Cardiac fibroblast (primary cell): Measurements from ENCODE around the gene TALDO1.

ENCODE experiments used
- DNase-seq, 2 donors: peaks; one replicate each; pipeline versions ENCODE4 v3.0.0 to v3.0.0-alpha.2; 2010; ENCODE audit warnings: low read depth in 2 of 2
- H3K4me3 ChIP-seq, 2 donors: replicated peaks in 1 of 2; 1 replicate in 1 of 2; 2 replicates in 1 of 2; pipeline ENCODE4 v1.5.1; 2011; ENCODE audit warnings: low read depth in 2 of 2, low read length in 2 of 2, mild to moderate bottlenecking in 2 of 2, moderate library complexity in 1 of 2
- CTCF ChIP-seq: IDR thresholded peaks from one replicate; pipeline ENCODE4 v1.5.1; 2011; ENCODE audit warnings: low read depth, mild to moderate bottlenecking, low read length, inconsistent platforms

The TALDO1 gene

GRCh38 chr11:702462-703461 lies 44.5 kb upstream of the TALDO1 start:
- no peak overlapping the region for H3K4me3 ChIP-seq
- no peak for DNase-seq
- no peak for TF ChIP-seq CTCF

DNA sequence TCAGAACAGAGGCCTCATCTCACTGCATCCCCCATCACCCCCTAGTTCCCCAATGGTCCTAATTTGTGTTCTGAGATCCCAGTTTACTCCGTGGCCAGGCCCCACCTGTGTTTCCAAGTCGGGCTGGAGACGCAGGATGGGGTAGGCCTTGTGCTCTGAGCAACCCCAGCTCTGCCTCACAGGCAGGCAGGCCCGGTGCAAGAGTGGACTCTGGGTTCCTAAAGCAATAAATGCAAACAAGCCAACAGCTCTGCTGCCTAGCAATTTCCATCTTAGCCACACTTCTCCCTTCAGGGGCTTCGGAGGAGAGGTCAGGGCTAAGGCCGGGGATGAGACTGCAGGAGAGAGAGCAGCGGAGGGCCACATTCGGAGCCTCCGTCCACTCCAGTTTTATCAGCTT lies 43.8 kb upstream of the TALDO1 start:
- no peak for TF ChIP-seq CTCF
- H3K4me3 ChIP-seq = no peak overlapping the region
- no peak for DNase-seq

DNA sequence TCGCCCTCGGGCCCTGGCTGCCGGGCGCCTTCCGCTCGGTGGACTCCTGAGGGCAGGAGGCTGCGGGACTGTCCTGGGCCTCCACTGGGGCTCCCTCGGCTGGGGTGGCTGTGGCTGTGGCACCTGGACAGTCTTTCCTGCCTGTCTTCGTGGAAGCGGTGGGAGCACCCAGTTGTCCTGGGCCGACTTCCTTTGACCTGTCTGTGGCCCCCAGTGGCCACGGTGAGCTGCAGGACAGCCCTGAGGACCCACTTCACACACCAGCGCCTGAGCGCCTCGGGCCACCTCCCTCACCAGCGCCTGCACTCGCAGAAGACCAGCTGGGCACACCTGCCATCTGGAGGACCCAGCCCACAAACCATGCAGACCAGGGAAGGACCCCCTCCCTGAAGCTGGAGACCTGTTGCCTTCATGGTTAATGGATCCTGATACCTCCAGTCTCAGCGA lies 43.0 kb upstream of the TALDO1 start:
- DNase-seq = no peak
- no peak overlapping the region for H3K4me3 ChIP-seq
- no peak for TF ChIP-seq CTCF

GRCh38 chr11:704781-705645 lies 42.3 kb upstream of the TALDO1 start:
- TF ChIP-seq CTCF = no peak
- H3K4me3 ChIP-seq = peak overlapping the region in 1 of 2 donors; percentile 57
- DNase-seq = no peak

- TF ChIP-seq CTCF = no peak
- DNase-seq = no peak
- peak within 1 kb of the TSS; percentile 42 to 57 for H3K4me3 ChIP-seq
Measured at GRCh38 chr11:705646-706438, 41.4 kb upstream of the TALDO1 start, which contains the start of gene EPS8L2. EPS8L2 (plus strand) TSS chr11:706231; CDS start chr11:709408, 3,177 bp downstream.

GRCh38 chr11:706439-706956 lies 40.8 kb upstream of the TALDO1 start:
- H3K4me3 ChIP-seq = peak overlapping the region; percentile 42 to 57
- peak; percentile 34 to 43 for DNase-seq
- no peak for TF ChIP-seq CTCF
